ENCODE measurements around the gene SEMA4D. TPM values are rescaled to one million over a fixed set of nuclear protein-coding genes. Genes with fewer than 3 reads are reported as not detected.

The SEMA4D gene
- total RNA-seq, 1 experiment from 2014 or later: 48.4 TPM

DNA sequence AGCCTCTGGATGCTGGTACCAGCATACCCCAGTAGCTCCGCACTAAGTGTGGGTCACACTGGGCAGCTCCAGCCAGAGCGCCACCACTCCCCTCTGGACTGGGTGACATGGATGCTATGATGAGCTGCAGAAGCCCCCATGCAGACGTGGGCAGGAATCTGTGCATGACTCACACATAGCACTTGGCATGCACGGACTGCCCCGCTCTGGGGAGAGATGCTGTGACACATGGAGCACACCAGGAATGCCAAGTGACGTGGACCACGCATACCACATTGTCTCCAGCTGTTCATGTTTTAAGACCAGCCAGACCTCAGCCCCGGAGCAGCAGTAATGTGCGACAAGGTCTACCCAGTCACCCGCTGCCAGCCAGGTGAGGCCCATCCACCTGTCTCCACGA is 64.1 kb downstream of the SEMA4D start:
- CTCF ChIA-PET: no interaction called here
- intact Hi-C loops (cut with micrococcal nuclease; ENCODE audit: unreplicated experiment): loop anchor here (10.0 kb wide), 1 partner anchor 91 kb away; no protein-coding TSS in a partner anchor
- no TSS peak for BruUV-seq (replicated peaks)

DNA sequence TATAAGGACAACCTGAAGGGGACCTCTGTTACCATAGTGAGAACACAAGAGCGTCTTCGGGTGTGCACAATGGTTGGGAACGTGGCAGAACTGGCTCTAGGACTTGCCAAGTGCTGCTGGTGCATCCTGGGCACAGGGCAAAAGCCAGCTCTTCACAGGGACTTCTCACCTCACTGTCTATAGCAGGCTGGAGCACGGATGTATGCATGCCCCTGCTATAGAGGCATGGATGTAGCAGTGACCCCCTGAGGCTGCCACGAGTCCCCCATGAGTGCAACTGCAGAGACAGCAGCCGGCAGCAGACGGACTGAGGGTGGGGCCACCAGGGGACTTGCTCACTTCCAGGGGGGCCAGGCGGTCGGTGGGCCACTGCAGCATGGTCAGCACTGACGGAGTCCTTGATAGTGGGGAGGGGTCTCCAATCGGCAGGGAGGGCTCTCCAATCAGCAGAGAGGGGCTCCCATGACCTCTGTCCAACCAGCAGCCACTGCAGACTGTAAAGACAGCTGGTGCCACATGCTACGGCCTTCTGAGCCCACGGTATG is 64.9 kb downstream of the SEMA4D start:
- peaks cover 21% of the 10 kb centered on the region for H3K4me1 ChIP-seq (replicated peaks; ENCODE audit: insufficient read depth)
- no peaks in the 10 kb centered on the region for H3K9me3 ChIP-seq (ENCODE audit: insufficient read depth, low read depth)
- H3K36me3 ChIP-seq (ENCODE audit: low read depth): no peaks in the 10 kb centered on the region
- H4K20me1 ChIP-seq (ENCODE audit: insufficient read depth): peaks cover 8% of the 10 kb centered on the region
- H2AFZ ChIP-seq: no peak overlapping the region
- no peaks in the 10 kb centered on the region for H3F3A ChIP-seq (ENCODE audit: insufficient read depth, low read depth)
- no peaks in the 10 kb centered on the region for H3K79me2 ChIP-seq (ENCODE audit: low read depth)
- no peak overlapping the region for H3K27ac ChIP-seq
- H3K4me3 ChIP-seq: no peak overlapping the region
- ChIA-PET POLR2A (ENCODE audit: unreplicated experiment) (no interaction called here), CTCF (no interaction called here)
- intact Hi-C loops (cut with micrococcal nuclease; ENCODE audit: unreplicated experiment): loop anchor here (10.0 kb wide), 1 partner anchor 92 kb away; no protein-coding TSS in a partner anchor
- BruUV-seq (replicated peaks): no TSS peak
- no peaks in the 10 kb centered on the region for H3K9me2 ChIP-seq (ENCODE audit: insufficient read depth)
- TF ChIP-seq, protein P1, sequence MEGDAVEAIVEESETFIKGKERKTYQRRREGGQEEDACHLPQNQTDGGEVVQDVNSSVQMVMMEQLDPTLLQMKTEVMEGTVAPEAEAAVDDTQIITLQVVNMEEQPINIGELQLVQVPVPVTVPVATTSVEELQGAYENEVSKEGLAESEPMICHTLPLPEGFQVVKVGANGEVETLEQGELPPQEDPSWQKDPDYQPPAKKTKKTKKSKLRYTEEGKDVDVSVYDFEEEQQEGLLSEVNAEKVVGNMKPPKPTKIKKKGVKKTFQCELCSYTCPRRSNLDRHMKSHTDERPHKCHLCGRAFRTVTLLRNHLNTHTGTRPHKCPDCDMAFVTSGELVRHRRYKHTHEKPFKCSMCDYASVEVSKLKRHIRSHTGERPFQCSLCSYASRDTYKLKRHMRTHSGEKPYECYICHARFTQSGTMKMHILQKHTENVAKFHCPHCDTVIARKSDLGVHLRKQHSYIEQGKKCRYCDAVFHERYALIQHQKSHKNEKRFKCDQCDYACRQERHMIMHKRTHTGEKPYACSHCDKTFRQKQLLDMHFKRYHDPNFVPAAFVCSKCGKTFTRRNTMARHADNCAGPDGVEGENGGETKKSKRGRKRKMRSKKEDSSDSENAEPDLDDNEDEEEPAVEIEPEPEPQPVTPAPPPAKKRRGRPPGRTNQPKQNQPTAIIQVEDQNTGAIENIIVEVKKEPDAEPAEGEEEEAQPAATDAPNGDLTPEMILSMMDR (conservative IDR thresholded peaks at IDR 0.05): no peak
- no peak for TF ChIP-seq EZH2 (IDR thresholded peaks at IDR 0.05; ENCODE audit: low read depth)
- no peak overlapping the region for H3K4me2 ChIP-seq
- no peak for DNase-seq
- no peaks in the 10 kb centered on the region for H3K27me3 ChIP-seq (ENCODE audit: insufficient read depth, low read depth)

More for the DNA sequence above, 64.1 kb downstream of the SEMA4D start:
- Histone ChIP-seq H3K36me3 (ENCODE audit: low read depth) (no peaks in the 10 kb centered on the region), H3K27me3 (ENCODE audit: insufficient read depth, low read depth) (no peaks in the 10 kb centered on the region), H3K9me2 (ENCODE audit: insufficient read depth) (no peaks in the 10 kb centered on the region), H2AFZ (no peak overlapping the region), H3K4me2 (no peak overlapping the region), H3F3A (ENCODE audit: insufficient read depth, low read depth) (no peaks in the 10 kb centered on the region), H3K4me3 (no peak overlapping the region), H3K9me3 (ENCODE audit: insufficient read depth, low read depth) (no peaks in the 10 kb centered on the region), H3K79me2 (ENCODE audit: low read depth) (no peaks in the 10 kb centered on the region), H3K27ac (no peak overlapping the region), H4K20me1 (ENCODE audit: insufficient read depth) (peaks cover 8% of the 10 kb centered on the region), H3K4me1 (replicated peaks; ENCODE audit: insufficient read depth) (peaks cover 21% of the 10 kb centered on the region)
- POLR2A ChIA-PET (ENCODE audit: unreplicated experiment): no interaction called here
- no peak for DNase-seq
- no peak for TF ChIP-seq EZH2 (IDR thresholded peaks at IDR 0.05; ENCODE audit: low read depth)
- TF ChIP-seq, protein P1 (conservative IDR thresholded peaks at IDR 0.05): no peak

DNA sequence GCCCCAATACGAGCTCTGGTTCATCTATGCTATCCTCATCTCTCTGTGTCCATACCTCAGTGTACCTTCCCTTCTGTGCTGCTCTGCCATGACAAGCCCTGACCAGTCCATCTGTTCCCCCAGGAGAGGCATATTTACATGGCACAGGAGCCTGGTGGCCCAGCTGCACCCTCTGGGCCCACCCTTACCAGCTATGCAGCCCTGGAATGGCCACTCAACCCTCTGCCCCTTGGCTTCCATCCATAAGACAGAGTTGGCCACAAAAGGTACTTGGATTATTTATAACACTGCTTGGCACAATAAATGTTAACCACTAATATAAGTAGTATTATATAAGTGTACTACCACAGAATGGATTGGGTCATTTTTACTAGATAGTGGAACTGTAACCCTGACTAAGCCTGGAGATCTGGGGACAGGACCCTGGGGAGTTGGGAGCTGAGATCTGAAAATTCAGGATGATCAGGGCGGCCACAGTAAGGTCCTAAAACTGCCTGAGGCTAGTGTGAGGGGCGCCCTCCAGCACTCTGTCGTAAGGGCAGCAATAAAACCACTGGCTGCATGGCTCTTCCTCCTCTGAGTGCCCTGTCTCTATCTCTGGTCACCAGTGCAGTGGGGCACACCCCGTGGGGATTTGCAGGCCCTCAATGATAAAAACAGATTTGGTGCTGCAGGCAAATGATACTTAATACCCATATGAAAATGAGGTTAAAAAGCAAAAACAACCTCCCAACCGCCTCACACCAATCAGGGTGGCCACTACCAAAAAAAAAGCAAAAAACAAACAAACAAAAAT is 65.8 kb downstream of the SEMA4D start:
- ChIA-PET CTCF (no interaction called here), POLR2A (ENCODE audit: unreplicated experiment) (no interaction called here)
- Histone ChIP-seq H3K9me2 (ENCODE audit: insufficient read depth) (no peaks in the 10 kb centered on the region), H3K36me3 (ENCODE audit: low read depth) (no peaks in the 10 kb centered on the region), H3F3A (ENCODE audit: insufficient read depth, low read depth) (no peaks in the 10 kb centered on the region), H3K4me2 (no peak overlapping the region), H3K4me3 (no peak overlapping the region), H4K20me1 (ENCODE audit: insufficient read depth) (peaks cover 8% of the 10 kb centered on the region), H3K27me3 (ENCODE audit: insufficient read depth, low read depth) (no peaks in the 10 kb centered on the region), H3K27ac (no peak overlapping the region), H3K9me3 (ENCODE audit: insufficient read depth, low read depth) (no peaks in the 10 kb centered on the region), H3K4me1 (replicated peaks; ENCODE audit: insufficient read depth) (peaks cover 21% of the 10 kb centered on the region), H3K79me2 (ENCODE audit: low read depth) (no peaks in the 10 kb centered on the region), H2AFZ (no peak overlapping the region)
- no TSS peak for BruUV-seq (replicated peaks)
- no peak for TF ChIP-seq EZH2 (IDR thresholded peaks at IDR 0.05; ENCODE audit: low read depth)
- TF ChIP-seq, protein P1 (conservative IDR thresholded peaks at IDR 0.05): no peak
- intact Hi-C loops (cut with micrococcal nuclease; ENCODE audit: unreplicated experiment): loop anchor here (10.0 kb wide), 1 partner anchor 93 kb away; no protein-coding TSS in a partner anchor
- peak in 1 of 2 experiments; percentile 31 for DNase-seq

Measured in PC-9 (cell line).